Peyer's patch (tissue), 4 donors: ENCODE results near the gene ZNF629. TPM values are rescaled to one million over a fixed set of nuclear protein-coding genes. Genes with fewer than 3 reads are reported as not detected.

Source experiments
- DNase-seq, 3 donors: peaks; one replicate each; pipeline ENCODE4 v3.0.0-alpha.2; 2017 to 2019
- H3K27ac ChIP-seq, 4 donors: fragments of 200-600 bp; sonication (generic); one replicate each; pipeline ENCODE4 v1.5.1; 2016 to 2019
- H3K27me3 ChIP-seq, 2 donors: fragments of 200-600 bp; sonication (generic); one replicate each; pipeline ENCODE4 v1.5.1; 2019
- H3K36me3 ChIP-seq, 3 donors: fragments of 200-600 bp; sonication (generic); one replicate each; pipeline ENCODE4 v1.5.1; 2016 to 2019
- H3K4me1 ChIP-seq, 4 donors: fragments of 200-600 bp; sonication (generic); one replicate each; pipeline ENCODE4 v1.5.1; 2016 to 2019
- H3K4me3 ChIP-seq, 4 donors: fragments of 200-600 bp; sonication (generic); 1 replicate in 3 of 4; 2 replicates in 1 of 4; pipeline ENCODE4 v1.5.1; 2016 to 2019; ENCODE audit warnings: mild to moderate bottlenecking in 1 of 4
- H3K9me3 ChIP-seq, 4 donors: fragments of 200-600 bp; sonication (generic); one replicate each; pipeline ENCODE4 v1.5.1; 2016 to 2019; ENCODE audit warnings: mild to moderate bottlenecking in 1 of 4
- POLR2A ChIP-seq, 2 donors: fragments of 450-650 bp; IDR thresholded peaks; one replicate each; pipeline ENCODE4 v1.5.1; 2017; ENCODE audit warnings: antibody characterized with exemption in 2 of 2, mild to moderate bottlenecking in 2 of 2, moderate library complexity in 2 of 2
- total RNA-seq, 4 donors: library from RNA; depleted of rRNA; stranded (reverse); fragments of >200 nt; gene quantifications; one replicate each; pipeline ENCODE4 v1.1.0, GENCODE V29; 2016
- TF ChIP-seq, protein P1 (sequence below), 6 experiments: fragments of 450-650 bp in 4 of 6; fragments of 200-600 bp in 2 of 6; sonication (generic) in 1 of 6; IDR thresholded peaks; one replicate each; pipeline ENCODE4 v1.5.1; 2017 to 2019; ENCODE audit warnings: antibody characterized with exemption in 6 of 6, mild to moderate bottlenecking in 3 of 6, moderate library complexity in 1 of 6

Gene ZNF629
- total RNA-seq, 4 donors from 2014 or later: 10.9 to 28.7 (median 19.0) TPM

DNA sequence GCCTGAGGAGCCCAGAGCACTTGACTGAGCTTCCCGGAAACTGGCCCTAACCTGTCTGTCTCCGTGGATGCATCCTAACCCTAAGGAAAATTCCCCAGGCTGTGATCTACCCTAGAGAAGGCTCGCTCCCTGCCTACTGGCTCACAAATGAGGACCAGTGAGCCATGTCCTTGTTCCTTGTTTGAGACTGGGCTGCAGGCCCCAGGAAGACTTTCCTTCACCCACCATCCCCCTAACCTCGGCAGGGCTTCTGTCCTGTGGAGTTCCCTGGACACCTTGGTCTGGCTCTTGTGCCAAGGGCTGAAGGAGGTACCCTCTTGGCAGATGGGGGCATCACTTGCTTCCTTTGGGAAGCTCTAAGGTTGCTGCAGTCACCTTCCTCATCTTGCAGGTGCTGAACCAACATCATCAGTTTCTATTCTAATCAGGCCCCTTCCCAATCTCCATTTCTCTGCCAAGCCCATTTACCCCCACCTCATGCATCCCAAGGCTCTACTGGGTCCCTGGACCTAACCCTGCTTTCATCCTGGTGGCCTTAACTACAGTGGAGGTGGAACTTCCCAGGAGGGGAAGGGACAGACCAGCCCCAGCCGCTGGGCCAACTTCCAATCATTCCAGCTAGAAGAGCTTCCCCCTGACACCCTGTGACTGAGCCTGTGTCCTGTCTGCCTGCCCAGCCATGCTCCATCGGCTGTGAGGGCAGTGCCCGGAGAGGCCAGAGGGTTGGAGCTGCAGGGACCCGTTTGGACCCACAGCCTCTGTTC, 12.5 kb downstream of the ZNF629 start:
- DNase-seq: peak in 1 of 3 donors; percentile 51
- no peaks in the 10 kb centered on the region for H3K27me3 ChIP-seq
- no peaks in the 10 kb centered on the region for H3K9me3 ChIP-seq
- peaks cover 0 to 51% (median 0%) of the 10 kb centered on the region in 3 donors for H3K36me3 ChIP-seq
- peak overlapping the region in 2 of 4 donors; percentile 75 to 92 for H3K4me3 ChIP-seq
- H3K4me1 ChIP-seq: peaks cover 0 to 20% (median 6%) of the 10 kb centered on the region in 4 donors
- TF ChIP-seq, protein P1, sequence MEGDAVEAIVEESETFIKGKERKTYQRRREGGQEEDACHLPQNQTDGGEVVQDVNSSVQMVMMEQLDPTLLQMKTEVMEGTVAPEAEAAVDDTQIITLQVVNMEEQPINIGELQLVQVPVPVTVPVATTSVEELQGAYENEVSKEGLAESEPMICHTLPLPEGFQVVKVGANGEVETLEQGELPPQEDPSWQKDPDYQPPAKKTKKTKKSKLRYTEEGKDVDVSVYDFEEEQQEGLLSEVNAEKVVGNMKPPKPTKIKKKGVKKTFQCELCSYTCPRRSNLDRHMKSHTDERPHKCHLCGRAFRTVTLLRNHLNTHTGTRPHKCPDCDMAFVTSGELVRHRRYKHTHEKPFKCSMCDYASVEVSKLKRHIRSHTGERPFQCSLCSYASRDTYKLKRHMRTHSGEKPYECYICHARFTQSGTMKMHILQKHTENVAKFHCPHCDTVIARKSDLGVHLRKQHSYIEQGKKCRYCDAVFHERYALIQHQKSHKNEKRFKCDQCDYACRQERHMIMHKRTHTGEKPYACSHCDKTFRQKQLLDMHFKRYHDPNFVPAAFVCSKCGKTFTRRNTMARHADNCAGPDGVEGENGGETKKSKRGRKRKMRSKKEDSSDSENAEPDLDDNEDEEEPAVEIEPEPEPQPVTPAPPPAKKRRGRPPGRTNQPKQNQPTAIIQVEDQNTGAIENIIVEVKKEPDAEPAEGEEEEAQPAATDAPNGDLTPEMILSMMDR (IDR thresholded peaks at IDR 0.05): no peak
- peak overlapping the region; percentile 67 to 87 (median 74) for H3K27ac ChIP-seq

DNA sequence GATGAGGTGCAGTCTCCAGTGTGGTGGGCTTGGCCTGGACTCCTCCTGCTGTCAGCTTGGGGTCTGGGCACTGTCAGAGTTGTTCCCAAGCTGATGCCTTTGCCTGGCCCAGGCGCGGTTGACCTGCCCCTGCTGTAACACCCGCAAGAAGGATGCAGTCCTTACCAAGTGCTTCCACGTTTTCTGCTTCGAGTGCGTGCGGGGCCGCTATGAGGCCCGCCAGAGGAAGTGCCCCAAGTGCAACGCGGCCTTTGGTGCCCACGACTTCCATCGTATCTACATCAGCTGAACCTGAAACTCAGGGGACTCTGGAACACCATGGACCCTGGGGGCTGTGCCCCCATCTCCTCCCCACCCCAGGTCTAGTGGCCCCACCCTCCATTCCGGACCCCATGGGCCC, 13.2 kb downstream of the ZNF629 start:
- Histone ChIP-seq H3K4me1 (peaks cover 0 to 20% (median 6%) of the 10 kb centered on the region in 4 donors), H3K4me3 (no peak overlapping the region), H3K27me3 (no peaks in the 10 kb centered on the region), H3K36me3 (peaks cover 0 to 59% (median 0%) of the 10 kb centered on the region in 3 donors), H3K27ac (no peak overlapping the region), H3K9me3 (no peaks in the 10 kb centered on the region)
- TF ChIP-seq POLR2A (IDR thresholded peaks at IDR 0.05): no peak
- TF ChIP-seq, protein P1 (IDR thresholded peaks at IDR 0.05): no peak
- DNase-seq: peak in 1 of 3 donors; percentile 32

DNA sequence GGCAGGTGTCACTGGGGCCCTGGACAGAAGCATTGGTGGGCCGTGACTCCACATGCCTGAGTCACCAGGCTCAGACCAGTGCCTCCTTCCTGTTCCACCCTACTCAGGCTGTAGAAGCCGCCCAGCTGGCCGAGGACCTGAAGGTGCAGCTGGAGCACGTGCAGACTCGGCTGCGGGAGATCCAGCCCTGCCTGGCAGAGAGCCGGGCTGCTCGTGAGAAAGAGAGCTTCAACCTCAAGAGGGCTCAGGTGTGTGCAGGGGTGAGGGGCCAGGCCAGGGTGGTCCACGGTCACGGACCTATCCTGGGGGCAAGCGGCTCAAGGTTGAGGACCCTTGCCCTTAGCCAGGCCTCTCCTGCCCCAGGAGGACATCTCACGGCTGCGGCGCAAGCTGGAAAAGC, 15.3 kb downstream of the ZNF629 start:
- Histone ChIP-seq H3K27me3 (no peaks in the 10 kb centered on the region), H3K4me3 (no peak overlapping the region), H3K36me3 (peaks cover 0 to 80% (median 6%) of the 10 kb centered on the region in 3 donors), H3K27ac (no peak overlapping the region), H3K9me3 (no peaks in the 10 kb centered on the region), H3K4me1 (peaks cover 0 to 17% (median 6%) of the 10 kb centered on the region in 4 donors)
- peak in 1 of 3 donors; percentile 34 for DNase-seq
- TF ChIP-seq, protein P1 (IDR thresholded peaks at IDR 0.05): no peak

DNA sequence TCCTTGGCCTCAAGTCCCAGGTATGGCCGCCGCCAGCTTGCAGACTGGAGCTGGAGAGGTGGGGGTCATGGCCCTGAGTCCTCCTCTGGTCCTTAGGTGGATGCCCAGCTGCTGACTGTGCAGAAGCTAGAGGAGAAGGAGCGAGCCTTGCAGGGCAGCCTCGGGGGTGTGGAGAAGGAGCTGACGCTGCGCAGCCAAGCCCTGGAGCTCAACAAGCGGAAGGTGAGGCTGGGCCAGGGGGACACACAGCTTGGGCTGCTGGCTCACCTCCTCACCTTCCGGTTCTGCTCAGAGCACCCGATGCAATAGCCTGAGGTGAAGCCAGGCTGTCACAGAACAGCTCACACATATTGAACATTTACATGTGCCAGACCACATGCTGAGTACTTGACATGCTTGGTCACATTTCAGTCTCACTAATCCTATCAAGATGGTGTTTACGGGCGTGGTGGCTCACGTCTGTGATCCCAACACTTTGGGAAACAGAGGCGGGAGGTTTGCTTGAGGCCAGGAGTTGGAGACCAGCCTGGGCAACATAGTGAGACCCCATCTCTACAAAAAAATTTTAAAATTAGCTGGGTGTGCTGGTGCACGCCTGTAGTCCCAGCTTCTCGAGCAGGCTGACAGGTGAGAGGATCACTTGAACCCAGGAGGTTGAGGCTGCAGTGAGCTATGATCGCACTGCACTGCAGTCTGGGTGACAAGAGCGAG, 17.5 kb downstream of the ZNF629 start:
- Histone ChIP-seq H3K4me1 (peaks cover 0 to 3% (median 0%) of the 10 kb centered on the region in 4 donors), H3K4me3 (no peak overlapping the region), H3K9me3 (no peaks in the 10 kb centered on the region), H3K27ac (no peak overlapping the region), H3K27me3 (no peaks in the 10 kb centered on the region), H3K36me3 (peaks cover 0 to 100% (median 6%) of the 10 kb centered on the region in 3 donors)
- TF ChIP-seq POLR2A (IDR thresholded peaks at IDR 0.05): no peak
- TF ChIP-seq, protein P1 (IDR thresholded peaks at IDR 0.05): no peak
- DNase-seq: peak in 2 of 3 donors; percentile 49 to 70

DNA sequence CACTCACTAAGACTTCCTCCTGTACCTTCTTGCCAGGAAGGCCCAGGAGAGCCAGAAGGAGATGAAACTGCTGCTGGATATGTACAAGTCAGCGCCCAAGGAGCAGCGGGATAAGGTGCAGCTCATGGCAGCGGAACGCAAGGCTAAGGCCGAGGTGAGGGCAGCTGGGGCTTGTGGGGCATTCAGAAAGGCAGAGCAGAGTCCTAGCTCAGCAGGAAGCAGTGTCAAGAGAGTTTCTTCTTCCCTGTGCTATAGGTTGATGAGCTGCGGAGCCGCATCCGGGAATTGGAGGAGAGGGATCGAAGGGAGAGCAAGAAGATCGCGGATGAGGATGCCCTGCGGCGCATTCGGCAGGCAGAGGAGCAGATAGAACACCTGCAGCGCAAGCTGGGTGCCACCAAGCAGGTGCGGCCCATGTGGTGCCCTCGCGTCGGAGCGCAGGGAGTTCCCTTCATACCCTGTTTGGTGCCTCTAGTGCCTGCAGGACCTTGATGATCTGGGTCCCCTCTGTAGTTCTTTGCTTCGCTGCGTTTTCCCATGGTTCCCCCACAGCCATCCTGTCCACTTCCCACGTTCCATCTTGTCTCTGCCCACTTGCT, 18.3 kb downstream of the ZNF629 start:
- Histone ChIP-seq H3K4me1 (peaks cover 0 to 5% (median under 1%) of the 10 kb centered on the region in 4 donors), H3K27ac (no peak overlapping the region), H3K4me3 (no peak overlapping the region), H3K27me3 (no peaks in the 10 kb centered on the region), H3K36me3 (peaks cover 0 to 100% (median 6%) of the 10 kb centered on the region in 3 donors), H3K9me3 (no peaks in the 10 kb centered on the region)
- DNase-seq: no peak
- no peak for TF ChIP-seq POLR2A (IDR thresholded peaks at IDR 0.05)
- TF ChIP-seq, protein P1 (IDR thresholded peaks at IDR 0.05): no peak
